HG03066 (cell line): ENCODE measurements around the gene GOT1.

Source experiments
- ATAC-seq: cut with Tn5 transposase; IDR thresholded peaks from one replicate; pipeline ENCODE4 v1.9.1; 2021; ENCODE audit warnings: low read depth; ENCODE audit not compliant: unreplicated experiment

GOT1 gene

DNA sequence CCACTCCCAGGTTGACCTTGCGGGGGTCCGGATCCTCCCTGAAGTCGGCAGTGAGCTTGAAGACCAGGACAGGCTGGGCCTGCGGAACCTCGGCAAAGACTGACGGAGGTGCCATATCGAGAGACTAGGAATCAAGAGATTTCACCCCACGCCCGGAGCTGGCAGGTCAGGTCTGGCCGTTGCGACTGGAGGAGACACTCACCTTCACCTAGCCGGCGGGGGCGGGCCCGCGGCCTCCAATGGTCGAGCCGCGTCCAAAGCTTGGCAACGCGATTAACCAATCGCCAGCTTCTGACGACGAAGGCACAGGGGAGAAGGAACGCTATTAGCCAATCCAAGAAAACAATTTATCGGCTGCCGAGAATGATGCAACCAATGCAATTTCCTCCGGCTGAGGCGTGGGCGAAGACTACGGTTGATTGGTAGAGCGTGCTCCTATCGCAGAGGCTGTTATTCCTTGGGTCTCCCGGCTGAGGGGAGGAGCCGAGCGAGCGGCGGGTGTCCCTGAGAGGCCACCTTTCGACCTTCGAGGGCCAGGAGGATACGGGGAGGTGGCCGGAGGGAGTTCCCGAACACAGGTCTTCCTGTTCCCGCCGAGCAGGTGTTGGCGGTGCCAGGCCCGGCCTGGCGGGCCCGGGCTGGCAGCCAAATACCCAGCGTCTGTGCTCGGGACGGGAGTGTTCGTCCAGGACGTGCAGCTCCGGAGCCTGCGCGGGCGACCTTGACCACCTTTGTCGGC is at the start of gene GOT1:
TSS of gene GOT1 (minus strand) at position 174 of the 739 bp plus-strand sequence. CDS start at position 115, 59 bp downstream.
- peak; percentile 97 for ATAC-seq

GRCh38 chr10:99470327-99470726 is 39.9 kb upstream of the GOT1 start:
- ATAC-seq, result no peak

GRCh38 chr10:99467236-99467999 is 37.0 kb upstream of the GOT1 start:
- no peak for ATAC-seq

DNA sequence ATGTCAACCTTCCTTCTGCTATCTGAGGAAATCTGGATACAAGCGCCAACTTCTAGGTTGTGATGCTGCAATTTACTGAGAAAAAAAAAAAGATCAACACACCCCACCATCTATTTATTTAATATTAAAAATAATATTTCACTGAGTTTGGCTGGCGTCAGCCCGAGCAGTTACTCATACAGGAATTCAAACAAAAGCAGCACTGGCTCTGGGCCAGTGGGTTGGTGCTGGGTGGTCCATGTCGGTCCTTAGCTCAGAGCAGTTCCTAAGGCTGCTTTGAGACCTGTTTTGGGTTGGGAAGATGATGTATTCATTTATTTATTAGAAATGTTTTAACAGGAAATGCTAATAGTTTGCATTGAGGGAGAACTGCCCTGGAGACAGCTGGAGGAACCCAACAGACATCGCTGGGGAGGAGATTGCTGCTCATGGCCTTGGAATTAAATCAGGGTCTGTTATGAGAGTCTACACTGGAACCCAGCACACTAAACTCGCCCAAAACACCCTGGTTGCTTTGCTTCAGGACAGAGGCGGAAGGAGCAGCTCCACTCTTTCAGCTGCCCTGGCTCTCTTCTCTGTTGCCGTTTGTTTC is 36.3 kb upstream of the GOT1 start:
- ATAC-seq, result no peak

DNA sequence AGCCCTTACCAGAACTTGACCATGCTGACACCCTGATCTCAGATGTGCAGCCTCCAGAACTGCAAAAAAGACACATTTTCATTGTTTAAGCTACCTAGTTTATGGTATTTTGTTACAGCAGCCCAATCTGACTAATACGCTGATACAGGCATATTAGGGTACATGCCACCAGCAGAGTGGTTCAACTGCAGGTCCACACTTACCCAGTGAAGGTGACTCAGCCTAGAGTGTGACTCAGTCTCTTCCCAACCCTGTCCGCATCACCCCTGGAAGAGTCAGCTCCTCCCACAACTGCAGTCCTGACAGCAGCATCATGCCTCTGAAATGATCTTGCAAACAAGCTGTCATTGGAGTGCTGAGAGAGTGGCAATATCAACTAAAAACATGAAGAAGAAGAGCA is 30.8 kb upstream of the GOT1 start:
- no peak for ATAC-seq

DNA sequence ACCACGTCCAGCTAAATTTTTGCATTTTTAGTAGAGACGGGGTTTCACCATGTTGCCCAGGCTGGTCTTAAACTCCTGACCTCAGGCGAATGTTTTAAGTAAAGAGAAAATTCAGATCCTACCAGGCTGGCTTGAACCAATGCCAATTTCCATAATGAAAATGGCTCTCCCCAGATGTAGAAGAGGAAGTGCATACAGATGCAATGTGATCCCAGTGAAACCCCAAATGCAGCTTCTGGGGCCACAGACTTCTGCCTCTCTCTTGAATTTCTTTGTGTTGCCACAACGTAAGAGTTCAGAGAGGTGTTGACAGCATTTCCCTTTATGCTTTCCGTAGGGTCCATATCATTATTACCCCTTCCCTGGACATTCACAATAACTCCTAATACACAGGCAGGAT is 29.6 kb upstream of the GOT1 start:
- no peak for ATAC-seq

- no peak for ATAC-seq
Observed at GRCh38 chr10:99459217-99459616, 28.8 kb upstream of the GOT1 start.

GRCh38 chr10:99457813-99458212 is 27.4 kb upstream of the GOT1 start:
- no peak for ATAC-seq

DNA sequence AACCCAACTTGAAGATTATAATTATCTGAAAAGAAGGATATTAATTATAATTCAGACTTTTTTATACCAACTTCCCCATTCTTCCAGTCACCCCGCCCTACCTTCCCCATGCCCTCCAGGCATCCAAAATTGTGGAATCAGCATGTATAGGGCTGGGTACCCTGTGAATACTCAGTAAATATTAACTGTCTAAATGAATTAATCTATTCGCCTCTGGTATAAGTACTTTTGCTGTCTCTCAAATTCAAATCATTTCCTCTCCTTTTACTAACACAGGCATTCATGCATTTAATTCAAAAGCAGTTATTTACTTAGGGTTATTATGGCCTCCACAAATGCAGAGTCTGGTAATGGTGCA is 26.5 kb upstream of the GOT1 start:
- no peak for ATAC-seq

DNA sequence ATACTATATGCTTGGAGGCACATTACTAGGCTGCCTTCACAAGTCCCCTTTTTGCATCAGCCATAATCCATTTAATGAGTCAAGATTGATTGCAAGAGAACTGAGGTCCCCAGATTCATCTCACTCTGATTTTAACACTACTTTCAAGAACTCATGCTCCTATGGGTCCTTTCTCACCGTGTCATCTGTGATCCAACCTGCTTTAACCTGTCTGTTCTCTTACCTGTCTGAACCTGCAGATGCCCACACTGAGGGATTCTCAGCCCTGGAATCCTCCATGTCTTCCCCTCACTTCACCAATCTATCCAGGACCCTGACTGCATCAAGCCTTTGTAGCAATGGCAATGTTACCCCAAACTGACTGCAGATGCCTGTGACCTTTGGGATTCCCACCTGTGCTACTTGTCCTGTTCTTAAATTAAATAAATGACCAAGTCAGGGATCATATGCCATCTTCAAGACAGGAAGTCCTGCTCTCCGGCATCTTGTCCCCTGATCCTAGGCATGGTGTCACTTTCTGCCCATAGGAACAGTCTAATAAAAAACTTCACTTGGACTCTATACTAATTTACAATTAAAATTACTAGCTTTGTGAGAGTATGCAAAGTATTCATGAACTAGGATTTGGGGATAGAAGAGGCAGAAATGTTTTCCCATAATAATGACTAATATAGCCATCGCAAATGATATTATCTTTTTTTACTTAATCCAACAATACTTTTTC is 25.9 kb upstream of the GOT1 start:
- no peak for ATAC-seq

DNA sequence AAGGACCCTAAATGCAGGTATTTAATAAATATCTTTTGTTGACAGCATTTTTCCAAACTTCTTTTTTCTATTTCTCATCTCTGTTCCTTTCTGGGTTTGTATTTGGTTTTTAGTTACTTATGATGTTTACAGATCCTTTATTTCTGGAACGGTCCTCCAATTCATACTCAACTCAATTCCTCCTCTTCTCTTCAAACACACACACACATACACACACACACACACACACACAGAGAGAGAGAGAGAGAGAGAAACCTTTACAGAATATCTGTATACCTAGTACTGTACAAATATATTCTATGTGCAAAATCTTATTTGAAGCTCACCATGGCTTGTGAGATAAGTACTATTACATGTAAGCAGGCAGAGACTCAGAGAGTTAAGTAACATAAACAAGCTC is 21.6 kb upstream of the GOT1 start:
- no peak for ATAC-seq

DNA sequence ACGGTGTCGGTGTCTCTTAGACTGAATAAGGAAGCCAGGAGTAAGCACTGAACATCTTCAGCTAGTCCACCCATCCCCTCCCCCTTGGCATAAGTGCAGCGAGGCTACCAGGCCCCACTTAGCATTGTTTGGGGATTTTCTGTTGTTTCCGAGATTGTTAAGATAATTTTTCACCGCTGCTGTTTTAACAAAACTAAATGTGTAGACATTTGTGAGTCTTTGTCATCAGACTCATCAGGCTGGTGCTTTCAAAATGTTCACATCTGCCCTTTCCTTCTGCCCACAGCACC is 21.0 kb upstream of the GOT1 start:
- no peak for ATAC-seq

- no peak for ATAC-seq
Observed at GRCh38 chr10:99450624-99451498, 20.4 kb upstream of the GOT1 start.

DNA sequence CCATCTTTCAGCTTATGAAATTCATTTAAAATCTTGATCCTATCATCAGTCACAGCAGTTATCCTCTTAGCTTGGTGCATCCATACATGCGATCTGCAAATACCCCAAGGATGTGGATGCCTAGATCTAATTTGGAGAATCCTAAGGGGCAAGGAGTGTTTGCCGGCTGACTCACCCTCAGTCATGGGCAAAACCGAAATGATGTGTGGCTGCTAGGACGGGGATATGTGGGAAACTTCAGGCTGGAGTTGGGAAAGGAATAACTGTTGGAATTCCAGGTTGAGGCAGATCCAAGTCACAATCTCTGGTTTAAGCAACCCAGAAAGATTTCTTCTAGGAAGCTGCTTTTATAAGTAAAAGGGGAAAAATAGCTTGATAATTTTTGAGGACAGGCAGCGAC is 19.7 kb upstream of the GOT1 start:
- no peak for ATAC-seq

DNA sequence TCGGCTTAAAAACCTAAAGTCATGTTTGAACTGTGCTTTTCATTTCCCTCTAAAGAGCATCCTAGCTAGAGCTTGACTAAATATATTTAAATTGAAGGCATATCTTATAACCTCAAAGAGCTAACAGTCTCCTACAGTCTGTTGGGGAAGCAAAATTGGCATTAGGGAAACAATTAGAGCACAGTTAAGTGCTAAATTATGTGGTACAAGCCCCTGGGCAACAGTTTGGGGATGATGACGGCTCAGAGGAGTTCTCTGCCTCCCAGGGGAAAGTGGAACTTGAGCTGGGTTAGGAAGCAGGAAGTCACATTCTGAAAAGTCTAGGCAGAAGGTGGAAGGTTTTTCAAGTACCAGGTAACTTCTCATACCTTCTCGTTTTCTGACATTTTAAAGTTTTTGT is 18.6 kb upstream of the GOT1 start:
- no peak for ATAC-seq

DNA sequence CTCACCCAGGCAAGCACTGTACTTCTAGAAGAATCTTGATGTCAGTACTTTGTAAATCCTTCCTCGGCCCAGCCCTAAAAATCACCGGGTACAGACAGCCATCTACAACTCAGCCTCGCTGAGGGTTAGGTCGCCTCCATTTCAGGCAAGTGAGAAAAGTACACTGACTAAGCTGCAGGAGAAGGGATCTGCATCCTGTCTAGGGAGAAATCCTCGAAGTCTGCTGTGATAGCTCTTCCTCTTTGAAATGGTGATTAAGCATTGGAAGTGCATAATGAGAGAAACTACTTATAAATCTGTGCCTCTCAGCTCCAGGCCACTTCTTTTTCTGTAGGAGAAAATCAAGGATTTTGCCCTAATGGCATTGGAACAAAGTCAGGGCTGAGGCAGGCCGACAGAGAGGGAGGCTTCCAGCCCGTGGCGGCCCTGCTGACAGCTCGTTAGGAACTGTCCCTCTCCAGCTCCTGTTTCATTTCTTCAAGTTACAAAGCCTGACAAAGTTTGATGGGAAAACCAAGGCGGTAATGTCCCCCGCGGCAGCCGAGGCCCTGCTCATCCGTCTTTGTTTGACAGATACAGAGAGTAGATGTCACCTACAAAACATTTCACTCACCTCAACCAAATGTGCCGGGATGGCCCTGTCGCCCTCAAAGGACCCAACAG is 14.1 kb upstream of the GOT1 start:
- no peak for ATAC-seq

GRCh38 chr10:99443500-99443899 is 13.1 kb upstream of the GOT1 start:
- ATAC-seq, result no peak

DNA sequence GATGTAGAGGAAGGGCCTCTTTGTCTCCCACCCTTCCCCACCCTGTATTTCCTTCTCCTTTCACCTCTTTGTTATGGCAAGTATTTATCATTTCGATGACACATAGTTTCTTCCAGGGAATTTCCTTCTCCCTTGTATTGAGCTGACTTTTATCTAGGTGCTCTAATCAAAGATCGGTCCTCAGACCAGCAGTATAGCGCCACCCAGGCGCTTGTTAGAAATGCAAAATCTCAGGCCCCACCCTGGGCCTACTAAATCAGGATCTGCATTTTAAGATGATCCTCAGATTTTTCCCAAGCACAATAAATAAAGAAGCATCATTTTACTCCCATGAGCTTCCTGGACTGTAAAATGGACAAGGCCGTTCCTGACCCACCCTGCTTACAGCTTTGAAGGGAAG is 12.0 kb upstream of the GOT1 start:
- ATAC-seq, result no peak

GRCh38 chr10:99438890-99439289 is 8.5 kb upstream of the GOT1 start:
- no peak for ATAC-seq
